GM23338 (cell line): ENCODE measurements around the gene RXRB.

Source experiments
- POLR2AphosphoS5 ChIP-seq: IDR thresholded peaks from 2 replicates; pipeline ENCODE4 v1.6.1; 2016; ENCODE audit warnings: antibody characterized with exemption, low read depth
- TF ChIP-seq, protein P1 (sequence below): IDR thresholded peaks from 2 replicates; pipeline ENCODE4 v1.6.1; 2016; ENCODE audit warnings: antibody characterized with exemption

DNA sequence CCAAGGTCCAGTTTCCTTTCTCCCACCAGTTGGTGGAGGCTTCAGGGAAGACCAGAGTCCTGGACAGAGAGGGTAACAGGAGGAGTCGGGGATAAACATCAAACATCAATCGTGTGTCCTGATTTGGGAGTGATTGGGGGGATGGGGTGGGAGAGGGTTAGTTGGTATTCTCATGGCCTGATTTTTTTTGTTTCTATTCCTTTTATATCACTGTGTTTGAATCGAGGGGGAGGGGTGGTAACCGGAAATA, 3.6 kb upstream of the RXRB start:
- no peak for TF ChIP-seq POLR2AphosphoS5
- TF ChIP-seq, protein P1, sequence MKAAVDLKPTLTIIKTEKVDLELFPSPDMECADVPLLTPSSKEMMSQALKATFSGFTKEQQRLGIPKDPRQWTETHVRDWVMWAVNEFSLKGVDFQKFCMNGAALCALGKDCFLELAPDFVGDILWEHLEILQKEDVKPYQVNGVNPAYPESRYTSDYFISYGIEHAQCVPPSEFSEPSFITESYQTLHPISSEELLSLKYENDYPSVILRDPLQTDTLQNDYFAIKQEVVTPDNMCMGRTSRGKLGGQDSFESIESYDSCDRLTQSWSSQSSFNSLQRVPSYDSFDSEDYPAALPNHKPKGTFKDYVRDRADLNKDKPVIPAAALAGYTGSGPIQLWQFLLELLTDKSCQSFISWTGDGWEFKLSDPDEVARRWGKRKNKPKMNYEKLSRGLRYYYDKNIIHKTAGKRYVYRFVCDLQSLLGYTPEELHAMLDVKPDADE, result no peak
